Measurements from ENCODE around the gene RHBDL3.
"Not testable (repeated sequence)": the region's sequence is repeated elsewhere in the genome, so short reads cannot be mapped to it uniquely, and the experiment has no call there.

The RHBDL3 gene

GRCh38 chr17:32292094-32292493 is 26.5 kb downstream of the RHBDL3 start:
- no peak for DNase-seq

- no peak for DNase-seq
Measured at GRCh38 chr17:32297424-32297823, 31.8 kb downstream of the RHBDL3 start.

- DNase-seq: no peak
Measured at GRCh38 chr17:32297860-32298259, 32.2 kb downstream of the RHBDL3 start.

GRCh38 chr17:32298298-32298697 is 32.7 kb downstream of the RHBDL3 start:
- peak; percentile 3 for DNase-seq

GRCh38 chr17:32298721-32299579 is 33.3 kb downstream of the RHBDL3 start:
- DNase-seq: no peak

- no peak for DNase-seq
Measured at GRCh38 chr17:32299580-32300164, 34.0 kb downstream of the RHBDL3 start.

- DNase-seq: no peak
Measured at GRCh38 chr17:32302037-32302436, 36.4 kb downstream of the RHBDL3 start.

- DNase-seq: no peak
Measured at GRCh38 chr17:32302860-32303649, 37.4 kb downstream of the RHBDL3 start.

GRCh38 chr17:32303781-32304288 is 38.2 kb downstream of the RHBDL3 start:
- DNase-seq: no peak

GRCh38 chr17:32305049-32305448 is 39.4 kb downstream of the RHBDL3 start:
- no peak for DNase-seq

- no peak for DNase-seq
Measured at GRCh38 chr17:32307658-32308057, 42.0 kb downstream of the RHBDL3 start.

- no peak for DNase-seq
Measured at GRCh38 chr17:32311028-32311536, 45.5 kb downstream of the RHBDL3 start.

- no peak for DNase-seq
Measured at GRCh38 chr17:32314636-32315035, 49.0 kb downstream of the RHBDL3 start.

GRCh38 chr17:32315171-32315570 is 49.5 kb downstream of the RHBDL3 start:
- DNase-seq: no peak

- not testable (repeated sequence) for DNase-seq
Measured at GRCh38 chr17:32316653-32317052, 51.0 kb downstream of the RHBDL3 start.

GRCh38 chr17:32317353-32317752 is 51.7 kb downstream of the RHBDL3 start:
- DNase-seq: no peak

- DNase-seq: no peak
Measured at GRCh38 chr17:32318071-32318470, 52.4 kb downstream of the RHBDL3 start.

- peak; percentile 76 for DNase-seq
Measured at GRCh38 chr17:32319548-32319905, 53.9 kb downstream of the RHBDL3 start.

GRCh38 chr17:32320080-32320479 is 54.4 kb downstream of the RHBDL3 start:
- DNase-seq: not testable (repeated sequence)

- no peak for DNase-seq
Measured at GRCh38 chr17:32320847-32321246, 55.2 kb downstream of the RHBDL3 start.

- DNase-seq: peak; percentile 54
Measured at GRCh38 chr17:32323046-32323445, 57.4 kb downstream of the RHBDL3 start.

- DNase-seq: peak; percentile 77
Measured at GRCh38 chr17:32323811-32324491, 58.3 kb downstream of the RHBDL3 start.

GRCh38 chr17:32327911-32328310 is 62.3 kb downstream of the RHBDL3 start:
- no peak for DNase-seq
